Breast epithelium (tissue), 4 donors: Measurements from ENCODE around the gene GPI. TPM values are rescaled to one million over a fixed set of nuclear protein-coding genes. Genes with fewer than 3 reads are reported as not detected.

Experiments
- DNase-seq, 2 donors: peaks; one replicate each; pipeline ENCODE4 v3.0.0-alpha.2; 2019; ENCODE audit warnings: low spot score in 2 of 2
- H3K27ac ChIP-seq, 2 donors: fragments of 200-600 bp; sonication (generic) in 1 of 2; one replicate each; pipeline ENCODE4 v1.5.1; 2016 to 2019; ENCODE audit warnings: mild to moderate bottlenecking in 1 of 2
- H3K27me3 ChIP-seq, 2 donors: fragments of 200-600 bp; sonication (generic) in 1 of 2; one replicate each; pipeline versions ENCODE4 v1.5.1 to v1.6.0; 2017 to 2019; ENCODE audit warnings: control low read depth in 1 of 2, mild to moderate bottlenecking in 1 of 2
- H3K36me3 ChIP-seq: fragments of 200-600 bp; one replicate; pipeline ENCODE4 v1.5.1; 2019
- H3K4me1 ChIP-seq, 2 donors: fragments of 200-600 bp; sonication (generic); one replicate each; pipeline ENCODE4 v1.5.1; 2016 to 2019; ENCODE audit warnings: control low read depth in 1 of 2
- H3K4me3 ChIP-seq, 3 donors: fragments of 200-600 bp; sonication (generic); 1 replicate in 2 of 3; 2 replicates in 1 of 3; pipeline ENCODE4 v1.5.1; 2016 to 2019; ENCODE audit warnings: mild to moderate bottlenecking in 3 of 3, moderate library complexity in 2 of 3
- H3K9me3 ChIP-seq, 2 donors: fragments of 200-600 bp; sonication (generic) in 1 of 2; one replicate each; pipeline ENCODE4 v1.5.1; 2016 to 2019; ENCODE audit warnings: control low read depth in 1 of 2
- CTCF ChIP-seq, 3 donors: fragments of 450-650 bp; IDR thresholded peaks; one replicate each; pipeline ENCODE4 v1.5.1; 2016 to 2017; ENCODE audit warnings: antibody characterized with exemption in 3 of 3, mild to moderate bottlenecking in 3 of 3, moderate library complexity in 3 of 3
- POLR2A ChIP-seq: fragments of 450-650 bp; IDR thresholded peaks from one replicate; pipeline ENCODE4 v1.6.1; 2016; ENCODE audit warnings: antibody characterized with exemption, mild to moderate bottlenecking, moderate library complexity
- POLR2AphosphoS5 ChIP-seq, 3 donors: sonication (generic); formaldehyde crosslinking; IDR thresholded peaks; one replicate each; pipeline ENCODE4 v1.6.1; 2017; ENCODE audit warnings: antibody characterized with exemption in 3 of 3
- intact Hi-C: fragments of 100-400 bp; cut with DNase I; formaldehyde crosslinking; loops from one replicate; pipeline ENCODE4 v1.15.1; 2023; ENCODE audit warnings: low total_unique reads
- total RNA-seq, 3 donors: library from RNA; depleted of rRNA; stranded (reverse); fragments of >200 nt; gene quantifications; one replicate each; pipeline ENCODE4 v1.1.0, GENCODE V29; 2016

GPI gene
- 100 to 1,000 TPM in 2 of 3 donors, 10 to 100 TPM in 1; 97.9 to 130 (median 113) TPM for total RNA-seq

- H3K4me1 ChIP-seq: peaks cover 0 to 4% of the 10 kb centered on the region in 2 donors
- H3K27ac ChIP-seq: peak within 1 kb of the TSS; percentile 73 to 81
- H3K4me3 ChIP-seq: peak within 1 kb of the TSS; percentile 94 to 95 (median 95)
- peak in 1 of 2 donors; percentile 30 for DNase-seq
- no peaks in the 10 kb centered on the region for H3K9me3 ChIP-seq
- no peak for TF ChIP-seq POLR2A
- no peaks in the 10 kb centered on the region for H3K27me3 ChIP-seq
- intact Hi-C loops: no loop called here
- H3K36me3 ChIP-seq: no peaks in the 10 kb centered on the region
These were observed at the start of gene GPI for GRCh38 chr19:34364830-34365462. GPI (plus strand) TSS chr19:34365196; CDS start chr19:34365267, 71 bp downstream.

- no peak overlapping the region for H3K4me3 ChIP-seq
- no peaks in the 10 kb centered on the region for H3K9me3 ChIP-seq
- TF ChIP-seq CTCF (IDR thresholded peaks at IDR 0.05) (no peak), POLR2AphosphoS5 (IDR thresholded peaks at IDR 0.05) (no peak), POLR2A (no peak)
- intact Hi-C loops: no loop called here
- H3K27ac ChIP-seq: peak overlapping the region in 1 of 2 donors; percentile 76
- H3K27me3 ChIP-seq: no peaks in the 10 kb centered on the region
- H3K4me1 ChIP-seq: peaks cover 8 to 14% of the 10 kb centered on the region in 2 donors
- DNase-seq: no peak
- no peaks in the 10 kb centered on the region for H3K36me3 ChIP-seq
These were observed 48.7 kb upstream of the GPI start for GRCh38 chr19:34316247-34316646.

GRCh38 chr19:34316741-34317301 lies 48.2 kb upstream of the GPI start:
- DNase-seq: no peak
- H3K27ac ChIP-seq: peak overlapping the region; percentile 40 to 76
- intact Hi-C loops: no loop called here
- peaks cover 8 to 14% of the 10 kb centered on the region in 2 donors for H3K4me1 ChIP-seq
- H3K4me3 ChIP-seq: no peak overlapping the region
- TF ChIP-seq POLR2A: no peak
- H3K36me3 ChIP-seq: no peaks in the 10 kb centered on the region
- no peaks in the 10 kb centered on the region for H3K9me3 ChIP-seq
- no peaks in the 10 kb centered on the region for H3K27me3 ChIP-seq

- Histone ChIP-seq H3K36me3 (no peaks in the 10 kb centered on the region), H3K4me1 (peaks cover 8 to 14% of the 10 kb centered on the region in 2 donors), H3K9me3 (no peaks in the 10 kb centered on the region), H3K27me3 (no peaks in the 10 kb centered on the region), H3K27ac (peak overlapping the region; percentile 40 to 76), H3K4me3 (no peak overlapping the region)
- TF ChIP-seq POLR2A: no peak
- TF ChIP-seq CTCF (IDR thresholded peaks at IDR 0.05): no peak
- no peak for TF ChIP-seq POLR2AphosphoS5 (IDR thresholded peaks at IDR 0.05)
- no peak for DNase-seq
- intact Hi-C loops: no loop called here
These were observed 47.6 kb upstream of the GPI start for GRCh38 chr19:34317311-34317927.

GRCh38 chr19:34319230-34319585 lies 45.8 kb upstream of the GPI start:
- peaks cover 8 to 14% of the 10 kb centered on the region in 2 donors for H3K4me1 ChIP-seq
- no peak for TF ChIP-seq POLR2A
- TF ChIP-seq CTCF (IDR thresholded peaks at IDR 0.05): no peak
- H3K4me3 ChIP-seq: peak overlapping the region in 1 of 3 donors; percentile 5
- DNase-seq: no peak
- intact Hi-C loops: no loop called here
- no peaks in the 10 kb centered on the region for H3K27me3 ChIP-seq
- H3K27ac ChIP-seq: peak overlapping the region; percentile 58 to 76
- no peaks in the 10 kb centered on the region for H3K36me3 ChIP-seq
- no peaks in the 10 kb centered on the region for H3K9me3 ChIP-seq

- Histone ChIP-seq H3K4me3 (peak overlapping the region in 1 of 3 donors; percentile 5), H3K36me3 (no peaks in the 10 kb centered on the region), H3K9me3 (no peaks in the 10 kb centered on the region), H3K4me1 (peaks cover 8 to 14% of the 10 kb centered on the region in 2 donors), H3K27me3 (no peaks in the 10 kb centered on the region), H3K27ac (peak overlapping the region; percentile 58 to 76)
- intact Hi-C loops: no loop called here
- TF ChIP-seq POLR2AphosphoS5 (IDR thresholded peaks at IDR 0.05): no peak
- no peak for TF ChIP-seq POLR2A
- TF ChIP-seq CTCF (IDR thresholded peaks at IDR 0.05): no peak
- no peak for DNase-seq
These were observed 45.2 kb upstream of the GPI start for GRCh38 chr19:34319785-34320184.
